HG03196 (cell line): Measurements from ENCODE around the gene ATP2B2.

ENCODE experiments used
- ATAC-seq: cut with Tn5 transposase; IDR thresholded peaks from one replicate; pipeline ENCODE4 v1.9.1; 2021; ENCODE audit not compliant: unreplicated experiment

Gene ATP2B2

GRCh38 chr3:10334042-10334441, 171.3 kb downstream of the ATP2B2 start:
- no peak for ATAC-seq

- ATAC-seq: no peak
Measured at GRCh38 chr3:10333349-10333650, 172.1 kb downstream of the ATP2B2 start.

- ATAC-seq: no peak
Measured at GRCh38 chr3:10332481-10333348, 172.7 kb downstream of the ATP2B2 start.

DNA sequence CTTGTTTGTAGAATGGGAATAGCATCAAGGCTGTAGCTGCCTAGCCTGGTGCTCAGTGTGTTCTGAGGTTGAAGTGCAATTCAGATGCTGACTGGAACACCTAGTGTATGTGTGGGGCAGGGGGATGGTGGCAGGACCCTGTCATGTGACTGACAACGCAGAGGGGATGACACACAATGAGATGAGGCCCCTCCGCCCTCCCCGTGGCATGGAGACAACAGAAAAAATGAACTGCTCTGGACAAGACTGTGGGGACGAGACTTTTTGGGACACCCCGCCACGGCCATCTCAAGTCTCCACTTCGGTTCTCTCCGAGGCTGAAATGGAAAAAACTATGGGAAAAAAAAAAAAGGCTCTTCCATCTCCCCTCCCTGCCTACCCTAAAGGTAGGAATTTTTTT, 174.1 kb downstream of the ATP2B2 start:
- no peak for ATAC-seq

- ATAC-seq: no peak
Measured at GRCh38 chr3:10330319-10330718, 175.1 kb downstream of the ATP2B2 start.

DNA sequence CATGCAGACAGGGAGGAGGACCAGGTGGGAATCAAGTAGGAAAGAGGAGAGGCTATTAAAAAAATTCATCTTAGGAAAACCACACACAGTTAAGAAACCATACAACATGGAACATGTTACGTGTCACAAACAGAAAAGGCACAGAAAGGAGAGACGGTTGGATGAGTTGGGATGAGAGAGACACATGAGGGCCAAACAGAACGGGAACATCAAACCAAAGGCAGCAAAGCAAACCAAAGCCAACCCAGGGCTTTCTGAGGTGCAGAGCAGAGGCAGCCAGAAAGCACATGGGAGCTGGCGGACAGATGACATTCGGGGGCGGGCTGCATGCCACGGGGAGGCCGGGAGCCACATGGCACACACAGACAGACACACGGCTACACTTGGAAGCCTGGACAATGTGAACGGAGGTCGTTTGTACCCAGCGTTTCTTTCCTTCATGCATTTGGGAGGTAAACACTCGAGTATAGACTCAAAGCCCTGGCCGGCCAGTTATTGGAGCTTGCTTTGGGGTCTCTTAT, 175.8 kb downstream of the ATP2B2 start:
- no peak for ATAC-seq

DNA sequence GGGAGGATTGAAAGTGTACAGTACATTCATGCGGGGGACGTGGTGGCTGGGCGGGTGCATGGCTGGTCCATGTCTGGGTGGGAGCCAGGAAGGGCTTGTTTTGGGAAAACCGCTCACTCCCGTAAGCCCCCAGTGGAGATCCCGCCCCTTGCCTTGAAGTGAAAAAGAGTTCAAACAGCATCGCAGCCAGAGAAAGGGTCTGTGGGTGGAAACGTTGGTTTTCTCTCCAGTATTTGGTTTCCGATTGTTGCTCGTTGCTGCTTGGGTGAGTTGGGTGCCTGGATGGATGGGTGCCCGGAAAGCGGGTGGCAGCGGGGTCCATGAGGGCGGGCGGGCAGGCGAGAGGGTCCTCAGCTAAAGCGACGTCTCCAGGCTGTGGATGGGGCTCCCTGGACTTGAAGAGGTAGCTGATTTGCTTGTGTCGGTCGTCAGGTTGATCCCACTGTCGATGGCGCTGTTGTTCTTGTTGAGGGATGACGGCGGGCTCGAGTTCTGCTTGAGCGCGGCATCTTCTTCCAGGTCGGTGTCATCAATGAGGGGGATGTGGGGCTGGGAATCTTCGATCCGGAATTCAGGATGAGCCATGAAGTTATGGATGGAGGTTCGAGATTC, 176.8 kb downstream of the ATP2B2 start:
- no peak for ATAC-seq

- ATAC-seq: no peak
Measured at GRCh38 chr3:10327592-10327991, 177.8 kb downstream of the ATP2B2 start.

- no peak for ATAC-seq
Measured at GRCh38 chr3:10322352-10322710, 183.1 kb downstream of the ATP2B2 start.

DNA sequence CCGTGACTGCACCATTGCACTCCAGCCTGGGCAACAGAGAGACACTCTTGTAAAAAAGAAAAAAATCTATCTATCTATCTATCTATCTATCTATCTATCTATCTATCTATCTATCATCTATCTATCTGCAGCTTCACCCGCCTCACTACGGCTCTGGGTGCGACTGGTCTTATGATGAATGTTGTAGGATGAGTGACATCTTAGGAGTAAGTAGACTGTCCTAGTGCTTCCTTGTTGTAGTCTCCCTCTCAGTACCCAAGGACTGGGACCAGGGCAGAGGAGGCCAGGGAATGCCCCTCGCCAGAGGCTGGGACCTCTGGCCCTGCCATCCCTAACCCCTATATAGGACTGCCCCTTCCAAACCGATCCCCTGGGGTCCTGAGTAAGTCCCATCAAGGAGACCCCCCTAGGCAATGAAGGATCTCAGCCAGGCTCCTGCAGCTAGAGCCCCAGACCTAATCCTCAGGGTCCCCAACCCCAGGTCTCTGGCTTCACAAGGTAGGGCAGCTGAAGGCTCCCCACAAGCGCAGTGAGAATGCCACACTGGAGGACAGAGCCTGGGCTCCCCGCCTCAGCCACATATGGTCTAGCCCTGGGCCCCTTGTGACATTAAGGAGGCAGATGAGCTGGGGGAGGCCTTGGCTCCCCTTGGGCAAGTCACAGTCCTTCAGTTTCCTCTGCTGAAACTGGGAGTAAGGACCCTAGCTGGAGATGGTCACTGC, 183.6 kb downstream of the ATP2B2 start:
- ATAC-seq: no peak

DNA sequence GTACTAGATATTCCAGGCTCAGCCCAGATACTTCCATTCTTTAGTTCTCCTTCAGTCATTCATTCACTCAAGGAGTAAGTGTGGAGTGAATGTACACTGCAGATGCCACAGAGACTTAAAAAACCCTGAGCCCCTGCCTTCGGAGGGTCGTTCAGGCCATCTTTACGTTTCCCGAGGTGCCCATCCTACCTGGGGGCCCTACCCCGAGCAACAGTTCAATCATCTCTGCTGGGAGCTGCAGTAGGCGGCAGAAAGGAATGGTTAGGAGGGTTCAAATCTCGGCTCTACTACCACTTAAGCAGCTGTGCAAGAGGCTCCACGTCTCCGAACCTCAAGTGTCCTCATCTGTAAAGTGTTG, 185.1 kb downstream of the ATP2B2 start:
- no peak for ATAC-seq

- ATAC-seq: no peak
Measured at GRCh38 chr3:10319804-10320203, 185.6 kb downstream of the ATP2B2 start.

DNA sequence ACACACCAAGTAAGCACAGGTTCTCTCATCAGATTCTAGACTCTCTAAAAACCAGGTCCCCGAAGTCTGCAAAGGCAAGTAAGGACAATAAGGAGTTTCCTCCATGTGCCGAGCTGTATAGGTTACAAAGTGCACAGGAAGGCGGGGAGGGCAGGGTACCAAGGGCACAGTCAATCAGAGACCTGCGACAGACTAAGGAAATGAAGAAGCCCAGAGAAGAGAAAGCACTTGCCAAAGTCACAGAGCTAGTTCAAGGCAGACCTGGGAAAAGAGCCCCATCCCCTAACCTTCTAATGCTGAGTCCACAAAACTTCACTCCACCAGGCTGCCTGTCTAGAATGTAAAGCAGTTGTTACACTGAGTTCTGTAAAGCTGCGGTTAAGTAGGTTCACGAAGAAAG, 186.1 kb downstream of the ATP2B2 start:
- ATAC-seq: no peak

DNA sequence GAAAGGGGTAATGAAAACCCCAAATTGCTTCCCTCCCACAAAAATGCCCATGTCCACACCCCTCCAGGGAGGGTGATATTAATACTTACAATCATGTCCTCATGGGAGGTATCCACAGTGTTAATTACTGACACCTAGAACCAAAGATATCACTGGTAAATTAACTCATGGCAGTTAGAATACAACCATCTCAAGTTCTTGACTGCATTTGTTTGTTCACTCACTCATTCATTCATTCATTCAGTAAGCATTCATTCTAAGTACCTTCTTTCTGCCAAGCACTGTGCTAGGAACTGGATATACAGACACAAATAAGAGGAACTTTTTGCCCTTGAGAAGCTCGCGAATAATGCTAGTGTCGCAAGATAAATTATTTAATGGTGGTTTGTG, 187.4 kb downstream of the ATP2B2 start:
- no peak for ATAC-seq

DNA sequence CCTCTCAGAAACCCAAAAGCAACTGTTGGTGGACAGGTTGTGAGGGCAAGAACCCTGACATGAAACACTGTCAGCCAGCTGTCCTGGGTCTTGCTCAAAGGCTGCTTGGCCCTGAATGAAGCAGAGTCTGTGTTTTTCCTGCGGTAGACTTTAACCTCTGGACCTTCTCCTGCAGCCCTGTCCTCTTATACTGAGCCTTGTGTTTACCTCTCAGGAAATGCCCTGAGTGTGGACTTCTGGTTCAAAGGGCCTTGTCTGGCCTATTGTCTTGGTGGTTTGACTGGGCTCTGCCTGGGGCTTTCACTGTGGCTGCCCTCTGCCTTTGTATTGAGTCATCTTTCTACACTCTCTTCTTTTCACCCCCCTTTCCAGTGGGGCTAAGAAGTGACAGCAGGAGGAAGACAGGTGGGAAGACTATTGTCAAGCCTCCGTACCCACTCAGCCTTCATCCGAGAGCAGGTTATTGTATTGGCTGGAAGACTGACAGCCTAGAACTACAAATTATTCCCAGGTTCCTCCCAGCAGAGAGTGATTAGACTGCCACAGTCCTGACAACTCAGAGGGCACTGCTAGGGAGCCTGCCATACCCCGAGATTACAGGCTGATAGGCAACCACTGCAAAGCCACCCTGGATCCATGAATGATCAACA, 187.9 kb downstream of the ATP2B2 start:
- no peak for ATAC-seq

DNA sequence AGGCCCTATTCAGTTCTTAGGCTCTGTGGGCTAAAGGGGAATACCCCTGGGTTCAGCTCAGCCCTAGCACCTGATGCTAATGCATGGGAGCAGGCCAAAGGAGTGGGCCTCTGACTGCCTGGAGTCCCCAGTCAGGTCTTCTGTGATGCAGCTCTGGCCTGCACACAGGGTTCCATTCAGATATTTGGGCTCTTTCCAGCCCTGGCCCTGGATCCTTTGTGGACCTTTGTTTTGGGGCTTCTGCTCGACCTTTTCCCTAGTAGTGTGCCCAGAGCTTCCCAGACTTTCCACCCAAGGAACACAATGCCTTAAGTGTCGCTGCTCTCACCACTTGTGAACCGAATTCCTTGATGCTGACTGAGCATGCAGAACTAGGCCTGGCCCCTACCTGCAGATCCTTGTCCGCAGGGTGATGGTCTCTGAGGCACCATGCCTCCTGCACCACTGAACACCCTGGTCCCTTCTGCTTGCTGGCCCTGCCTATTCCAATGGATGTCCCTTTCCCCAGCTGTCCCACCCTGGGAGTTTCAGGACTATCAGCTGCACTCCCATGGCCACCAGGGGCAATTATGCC, 189.5 kb downstream of the ATP2B2 start:
- no peak for ATAC-seq

- ATAC-seq: no peak
Measured at GRCh38 chr3:10315101-10315500, 190.3 kb downstream of the ATP2B2 start.

GRCh38 chr3:10312861-10313260, 192.5 kb downstream of the ATP2B2 start:
- ATAC-seq: no peak

- ATAC-seq: no peak
Measured at GRCh38 chr3:10312391-10312790, 193.0 kb downstream of the ATP2B2 start.

DNA sequence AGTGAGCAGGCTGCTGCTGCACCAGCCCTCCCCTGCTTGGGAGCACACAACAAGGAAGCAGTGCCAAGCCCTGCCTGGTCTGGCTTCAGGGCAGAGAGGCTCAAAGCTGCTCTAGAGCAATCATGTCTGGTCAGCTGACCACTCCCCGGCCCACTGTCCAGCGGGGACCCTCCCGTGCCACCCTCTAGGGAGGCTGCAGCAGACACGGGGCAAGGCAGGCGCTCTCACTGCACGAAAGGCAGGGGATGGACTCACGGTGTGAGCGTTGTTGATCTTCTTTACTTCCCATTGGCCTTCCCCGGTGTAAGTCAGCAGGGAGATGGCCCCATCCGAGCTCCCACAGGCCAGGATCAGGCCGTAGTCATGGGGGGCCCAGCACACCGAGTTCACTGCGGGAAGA, 193.7 kb downstream of the ATP2B2 start:
- no peak for ATAC-seq

GRCh38 chr3:10310578-10310977, 194.8 kb downstream of the ATP2B2 start:
- no peak for ATAC-seq
